ACHN (cell line): Measurements from ENCODE around the gene LIMCH1.

Experiments used
- DNase-seq: peaks from one replicate; pipeline ENCODE4 v3.0.0-alpha.2; 2015
- in situ Hi-C: cut with HindIII; loops from 2 replicates; pipeline ENCODE4 v1.10.0; 2017; ENCODE audit warnings: low sequenced_read_pairs, low pct_ligation_motif_present, low pct_unique_long_range_greater_than_20kb

The LIMCH1 gene

GRCh38 chr4:41554905-41555304 lies 16.9 kb downstream of the LIMCH1 start:
- no peak for DNase-seq
- in situ Hi-C loops: no loop called here

DNA sequence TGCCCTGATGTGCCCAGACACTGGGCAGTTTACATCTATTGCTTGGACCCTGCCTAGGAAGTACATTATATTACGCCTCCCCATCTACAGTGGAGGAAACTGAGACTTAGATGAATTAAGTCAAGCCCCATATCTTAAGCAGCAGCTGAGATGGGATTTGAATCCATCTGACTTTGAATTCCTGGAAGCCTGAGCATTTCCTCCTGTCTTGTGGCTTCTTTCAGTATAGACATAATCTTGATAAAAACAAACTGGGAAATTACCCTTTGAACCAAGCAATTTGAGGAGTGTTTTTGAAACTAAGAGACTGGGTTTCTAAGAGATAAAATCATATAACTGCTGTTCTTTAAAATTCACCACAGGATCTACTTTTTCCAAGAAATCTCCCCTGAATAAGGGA lies 18.6 kb downstream of the LIMCH1 start:
- no peak for DNase-seq
- in situ Hi-C loops: no loop called here

DNA sequence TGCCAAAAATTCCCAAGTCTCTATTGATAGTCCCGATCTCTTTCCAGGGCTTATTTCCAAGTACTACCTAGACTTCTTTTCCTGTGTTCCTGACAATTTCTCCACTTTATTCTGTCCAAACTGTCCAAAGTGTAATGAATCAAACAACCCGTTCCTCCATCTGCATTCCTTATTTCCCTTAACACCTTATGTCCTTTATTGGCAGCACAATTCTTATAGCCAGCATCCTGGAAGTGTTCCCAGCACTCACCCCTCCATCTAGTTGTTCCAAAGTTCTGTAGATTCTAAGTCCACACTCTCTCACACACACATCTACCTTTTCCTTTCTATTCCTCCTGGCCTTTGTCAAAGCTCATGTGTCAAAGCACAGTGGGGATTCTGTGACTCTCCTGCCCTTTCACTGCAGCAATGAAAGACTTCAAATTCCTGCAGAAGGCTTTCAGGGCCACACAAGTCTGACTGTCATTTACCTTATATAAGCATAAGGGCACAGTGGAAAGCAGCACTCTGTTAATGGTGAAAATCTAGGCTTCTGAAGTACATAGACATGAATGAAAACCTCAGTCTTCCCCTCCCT lies 22.1 kb downstream of the LIMCH1 start:
- DNase-seq: no peak
- in situ Hi-C loops: no loop called here

GRCh38 chr4:41561244-41561643 lies 23.3 kb downstream of the LIMCH1 start:
- no peak for DNase-seq
- in situ Hi-C loops: no loop called here

- in situ Hi-C loops: no loop called here
- no peak for DNase-seq
These were observed 29.2 kb downstream of the LIMCH1 start for GRCh38 chr4:41567186-41567585.

DNA sequence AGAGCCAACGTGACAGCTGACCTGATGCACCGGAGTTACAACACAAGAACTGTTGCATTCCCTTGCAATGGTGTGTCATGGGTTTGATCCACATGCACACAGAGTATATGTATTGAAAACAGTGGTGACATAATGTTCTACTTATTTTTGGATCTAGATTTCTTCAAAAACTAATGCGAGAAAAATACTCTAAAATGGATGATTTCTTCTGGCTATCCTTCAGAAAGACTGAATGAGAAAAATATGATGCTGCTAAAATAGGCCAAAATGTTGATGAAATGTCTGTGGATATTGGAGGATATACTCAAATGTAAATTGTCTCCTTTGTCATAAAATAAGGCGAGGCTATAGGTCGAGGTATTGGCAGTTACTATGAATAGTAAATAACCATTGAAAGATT lies 30.4 kb downstream of the LIMCH1 start:
- in situ Hi-C loops: no loop called here
- DNase-seq: no peak

- in situ Hi-C loops: no loop called here
These were observed 32.0 kb downstream of the LIMCH1 start for GRCh38 chr4:41569961-41570360.

GRCh38 chr4:41571422-41571821 lies 33.5 kb downstream of the LIMCH1 start:
- in situ Hi-C loops: no loop called here
- no peak for DNase-seq

More at GRCh38 chr4:41569961-41570360, 32.0 kb downstream of the LIMCH1 start:
- no peak for DNase-seq

DNA sequence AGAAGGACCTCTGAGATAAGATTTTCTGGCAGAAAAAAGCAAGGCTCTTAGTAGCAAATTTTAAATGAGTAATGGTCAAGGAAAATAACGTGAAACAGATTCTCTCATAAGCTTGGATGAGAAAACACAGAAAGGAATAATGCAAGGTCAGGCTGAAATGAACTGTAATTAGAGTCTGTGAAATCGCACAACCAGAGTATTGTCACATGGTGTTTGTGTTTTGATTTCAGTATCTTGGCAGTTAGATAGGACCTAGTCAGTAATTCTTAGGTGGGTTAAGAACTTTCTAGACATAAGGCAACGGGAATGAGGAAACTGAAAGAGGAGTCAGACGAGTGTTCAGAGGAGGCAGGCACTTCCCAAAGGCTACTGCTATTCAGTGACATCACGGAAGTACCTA lies 34.6 kb downstream of the LIMCH1 start:
- in situ Hi-C loops: no loop called here
- DNase-seq: no peak

DNA sequence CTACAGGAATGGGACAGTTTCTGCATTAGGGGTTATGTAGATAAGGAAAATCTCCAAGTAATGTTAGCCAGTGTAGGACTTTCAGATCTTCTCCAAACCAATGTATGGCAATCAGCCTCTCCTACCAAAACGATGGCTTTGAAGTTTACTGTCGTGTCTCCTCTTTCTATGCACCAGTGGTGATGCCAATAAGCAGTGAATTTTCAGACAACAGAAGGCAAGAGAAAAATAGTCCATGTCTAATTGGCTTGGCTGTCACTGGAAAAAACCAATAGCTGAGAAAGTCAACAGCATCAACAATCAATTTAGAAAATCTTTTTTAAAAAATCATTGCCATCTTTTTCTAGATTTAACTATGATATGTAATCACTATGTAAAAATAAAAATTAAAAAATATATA lies 35.0 kb downstream of the LIMCH1 start:
- in situ Hi-C loops: no loop called here
- DNase-seq: no peak

DNA sequence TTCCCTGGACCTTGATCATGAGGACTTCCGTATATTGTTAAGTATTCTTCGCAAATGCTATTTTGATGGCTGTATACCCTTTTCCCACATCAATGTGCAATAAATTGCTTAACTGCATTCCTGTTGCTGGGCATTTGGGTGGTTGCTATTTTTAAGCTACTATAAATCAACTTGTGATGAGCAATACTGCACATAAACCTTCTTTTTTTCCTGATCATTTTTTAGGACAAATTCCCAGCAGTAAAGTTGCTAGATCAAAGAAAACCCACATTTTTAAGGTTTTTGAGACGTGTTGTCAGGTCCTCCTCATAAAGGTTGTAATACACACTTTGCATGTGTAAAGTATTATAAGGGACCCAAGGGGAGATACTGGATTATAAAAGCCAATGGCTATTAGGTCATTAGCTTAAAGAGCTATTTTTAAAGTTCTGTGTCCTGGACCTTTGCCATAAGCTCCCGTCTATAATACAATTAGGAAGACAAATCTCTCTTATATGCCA lies 35.6 kb downstream of the LIMCH1 start:
- in situ Hi-C loops: no loop called here

GRCh38 chr4:41575207-41575606 lies 37.2 kb downstream of the LIMCH1 start:
- in situ Hi-C loops: no loop called here
- no peak for DNase-seq

More for the DNA sequence above, 35.6 kb downstream of the LIMCH1 start:
- no peak for DNase-seq

DNA sequence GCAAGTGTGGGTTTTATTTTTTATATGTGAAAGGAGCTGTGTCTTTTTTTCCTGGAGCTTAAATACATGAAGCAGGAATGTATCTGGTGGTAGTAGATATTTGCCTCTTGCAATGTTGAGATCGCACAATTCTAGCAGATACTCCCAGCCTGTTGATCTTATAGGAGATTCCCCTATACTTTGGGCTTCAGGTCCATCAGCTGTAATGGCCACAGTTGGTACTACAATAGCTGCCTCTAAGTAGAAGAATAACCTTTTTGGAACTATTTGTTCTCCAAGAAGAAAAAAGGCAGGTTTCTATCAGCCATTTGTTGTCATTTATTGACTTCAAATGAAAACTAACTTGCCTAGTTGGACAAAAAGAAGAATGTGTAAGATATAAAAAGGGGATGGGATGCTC lies 37.7 kb downstream of the LIMCH1 start:
- DNase-seq: no peak

DNA sequence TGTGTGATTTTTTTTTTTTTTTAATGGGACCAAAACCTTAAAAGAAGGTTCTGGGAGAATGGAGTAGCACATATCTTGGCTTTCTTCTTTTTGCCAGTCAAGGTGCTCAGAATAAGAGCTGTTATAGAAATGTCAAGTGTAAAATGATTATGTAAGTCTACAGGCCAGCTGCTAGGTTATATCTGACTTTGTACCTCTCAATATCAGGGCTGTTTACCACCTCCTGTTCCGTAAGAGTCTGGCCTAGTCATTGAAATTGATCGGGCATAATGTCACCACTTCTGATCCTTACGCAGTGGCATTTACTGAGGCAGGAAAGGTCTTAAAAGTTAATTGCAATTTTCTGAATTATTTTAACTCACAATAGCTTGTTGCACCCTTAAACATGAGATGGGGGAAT lies 41.1 kb downstream of the LIMCH1 start:
- in situ Hi-C loops: no loop called here
- DNase-seq: no peak

More for the DNA sequence above, 37.7 kb downstream of the LIMCH1 start:
- in situ Hi-C loops: no loop called here

DNA sequence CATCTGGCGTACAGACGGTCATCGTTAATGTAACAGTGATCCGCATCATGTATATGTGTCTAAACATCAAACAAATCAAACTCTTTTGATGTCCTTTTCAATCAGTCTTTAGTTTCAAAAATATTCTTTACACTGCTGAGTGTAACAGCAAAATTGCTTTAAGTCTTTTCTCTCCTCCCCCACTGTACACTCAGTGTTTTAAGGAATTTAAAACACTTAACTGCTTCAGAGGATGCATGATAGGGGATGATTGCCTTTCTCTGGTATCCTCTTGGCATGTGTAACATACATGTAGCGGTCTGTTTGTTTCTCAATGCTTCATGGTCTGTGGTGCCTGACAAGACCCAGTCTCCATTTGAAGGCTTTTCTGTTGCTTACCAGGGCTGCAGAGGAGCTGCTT lies 41.6 kb downstream of the LIMCH1 start:
- in situ Hi-C loops: no loop called here
- no peak for DNase-seq

DNA sequence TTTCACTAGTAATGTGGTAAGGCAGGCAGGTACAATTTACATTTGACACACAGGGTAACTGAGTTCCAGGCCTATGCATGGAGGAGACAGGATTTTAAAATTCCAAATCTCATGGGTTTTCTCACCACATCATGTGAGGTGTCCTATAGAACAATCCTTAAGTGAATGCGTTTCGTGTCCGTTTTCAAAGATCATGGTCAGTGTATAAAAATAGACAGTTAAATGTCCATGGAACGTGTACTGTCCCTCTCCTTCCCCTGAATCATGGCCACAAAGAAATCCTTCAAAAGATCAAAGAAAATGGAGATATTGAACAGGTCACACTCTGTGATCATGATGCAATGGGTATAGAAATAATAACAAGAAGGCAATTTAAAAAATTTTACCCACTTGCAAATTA lies 42.0 kb downstream of the LIMCH1 start:
- DNase-seq: no peak
- in situ Hi-C loops: no loop called here

DNA sequence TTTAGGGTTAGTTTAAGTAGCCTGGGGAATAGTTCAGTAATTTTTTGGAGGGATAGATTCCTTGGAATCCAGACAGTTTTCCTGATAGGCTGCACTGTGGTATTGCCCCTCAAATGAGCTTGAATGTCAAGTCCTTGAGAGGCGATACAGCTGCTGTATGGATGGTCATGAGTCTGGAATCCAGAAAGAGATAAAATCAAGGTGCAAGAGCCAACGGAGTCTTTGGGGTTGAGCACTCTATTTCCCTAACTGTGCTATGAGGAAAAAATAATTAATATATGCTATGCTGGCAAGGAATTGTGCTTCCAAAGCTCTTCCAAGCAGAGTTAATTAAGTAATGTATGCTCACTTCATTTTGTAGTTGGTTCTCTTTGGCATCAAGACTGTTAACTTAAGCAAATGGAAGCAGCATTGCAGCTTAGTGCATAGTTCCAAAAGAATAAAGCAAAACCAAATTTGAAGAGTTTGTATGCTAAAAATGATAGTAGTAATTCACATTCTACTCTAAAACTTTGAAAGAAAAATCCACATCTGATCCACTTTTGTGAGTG lies 48.8 kb downstream of the LIMCH1 start:
- no peak for DNase-seq
- in situ Hi-C loops: no loop called here

- in situ Hi-C loops: no loop called here
- no peak for DNase-seq
These were observed 49.3 kb downstream of the LIMCH1 start for GRCh38 chr4:41587286-41587685.

DNA sequence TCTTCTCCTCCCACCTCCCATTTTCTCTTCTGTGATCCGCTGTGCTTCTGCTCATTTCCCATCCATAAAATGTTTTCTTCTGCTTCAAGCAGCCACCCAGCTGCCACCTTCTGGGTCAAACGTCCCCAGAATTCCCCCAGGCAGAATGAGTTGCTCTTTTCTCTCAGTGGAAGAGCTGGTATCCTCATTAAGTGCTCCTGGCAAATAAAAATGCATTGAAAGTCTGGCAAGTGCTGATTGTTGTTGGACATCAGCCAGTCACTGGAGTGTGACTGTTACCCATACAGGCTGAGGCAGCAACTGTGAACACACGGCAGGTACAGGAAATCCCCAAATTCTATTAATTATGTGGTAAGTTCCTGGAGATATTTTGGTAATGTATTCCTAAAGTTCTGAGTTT lies 52.6 kb downstream of the LIMCH1 start:
- no peak for DNase-seq
- in situ Hi-C loops: no loop called here

GRCh38 chr4:41594432-41594831 lies 56.5 kb downstream of the LIMCH1 start:
- in situ Hi-C loops: no loop called here

GRCh38 chr4:41597494-41597893 lies 59.5 kb downstream of the LIMCH1 start:
- DNase-seq: no peak
- in situ Hi-C loops: no loop called here

More at GRCh38 chr4:41594432-41594831, 56.5 kb downstream of the LIMCH1 start:
- DNase-seq: no peak
